ENCODE measurements around the gene ATP13A2. TPM values are rescaled to one million over a fixed set of nuclear protein-coding genes. Genes with fewer than 3 reads are reported as not detected.

The ATP13A2 gene
- total RNA-seq, 1 experiment from 2014 or later, result 50.9 TPM

DNA sequence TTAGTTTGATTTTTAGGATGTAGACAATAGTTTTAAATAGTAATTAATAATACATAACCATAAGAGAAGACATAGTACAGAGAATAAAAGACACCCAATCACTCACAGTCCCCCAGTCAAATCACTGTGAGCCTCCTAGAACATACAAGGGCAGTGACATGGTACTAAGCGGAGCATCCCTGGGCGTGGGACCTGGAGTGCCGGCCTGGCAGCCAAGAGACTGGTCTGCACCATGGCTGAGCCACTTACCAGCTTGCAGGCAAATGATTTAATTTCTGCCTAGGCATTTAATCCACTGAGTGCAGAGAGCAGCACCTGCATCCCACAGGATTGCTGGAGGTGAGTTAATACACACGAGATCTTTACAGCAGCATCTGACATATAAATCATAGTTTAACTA, 21.8 kb upstream of the ATP13A2 start:
- Histone ChIP-seq H3K36me3 (ENCODE audit: insufficient read depth, low read length, poor library complexity, severe bottlenecking) (peaks cover 20% of the 10 kb centered on the region), H3K27ac (ENCODE audit: low read depth, low read length, poor library complexity, severe bottlenecking) (no peak overlapping the region), H3K4me1 (ENCODE audit: insufficient read depth, low read length, poor library complexity, severe bottlenecking) (peaks cover 26% of the 10 kb centered on the region), H3K27me3 (replicated peaks; ENCODE audit: insufficient read depth, low read depth, low read length, poor library complexity) (no peaks in the 10 kb centered on the region), H3K4me3 (ENCODE audit: low read depth, low read length, poor library complexity, severe bottlenecking) (no peak overlapping the region), H3K9me3 (ENCODE audit: low read depth, low read length, poor library complexity, severe bottlenecking) (no peaks in the 10 kb centered on the region)
- intact Hi-C loops (cut with micrococcal nuclease; ENCODE audit: unreplicated experiment), result no loop called here
- DNase-seq (ENCODE audit: low spot score), result no peak
- no TSS peak for BruUV-seq (replicated peaks)
- TF ChIP-seq, protein P1, sequence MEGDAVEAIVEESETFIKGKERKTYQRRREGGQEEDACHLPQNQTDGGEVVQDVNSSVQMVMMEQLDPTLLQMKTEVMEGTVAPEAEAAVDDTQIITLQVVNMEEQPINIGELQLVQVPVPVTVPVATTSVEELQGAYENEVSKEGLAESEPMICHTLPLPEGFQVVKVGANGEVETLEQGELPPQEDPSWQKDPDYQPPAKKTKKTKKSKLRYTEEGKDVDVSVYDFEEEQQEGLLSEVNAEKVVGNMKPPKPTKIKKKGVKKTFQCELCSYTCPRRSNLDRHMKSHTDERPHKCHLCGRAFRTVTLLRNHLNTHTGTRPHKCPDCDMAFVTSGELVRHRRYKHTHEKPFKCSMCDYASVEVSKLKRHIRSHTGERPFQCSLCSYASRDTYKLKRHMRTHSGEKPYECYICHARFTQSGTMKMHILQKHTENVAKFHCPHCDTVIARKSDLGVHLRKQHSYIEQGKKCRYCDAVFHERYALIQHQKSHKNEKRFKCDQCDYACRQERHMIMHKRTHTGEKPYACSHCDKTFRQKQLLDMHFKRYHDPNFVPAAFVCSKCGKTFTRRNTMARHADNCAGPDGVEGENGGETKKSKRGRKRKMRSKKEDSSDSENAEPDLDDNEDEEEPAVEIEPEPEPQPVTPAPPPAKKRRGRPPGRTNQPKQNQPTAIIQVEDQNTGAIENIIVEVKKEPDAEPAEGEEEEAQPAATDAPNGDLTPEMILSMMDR (conservative IDR thresholded peaks at IDR 0.05; ENCODE audit: low read depth, low read length), result no peak
- no peak for TF ChIP-seq EZH2 (IDR thresholded peaks at IDR 0.05; ENCODE audit: borderline replicate concordance, low read depth, low read length, poor library complexity, severe bottlenecking)
- ChIA-PET POLR2A (ENCODE audit: low non-redundant PET) (no interaction called here), CTCF (no interaction called here)

DNA sequence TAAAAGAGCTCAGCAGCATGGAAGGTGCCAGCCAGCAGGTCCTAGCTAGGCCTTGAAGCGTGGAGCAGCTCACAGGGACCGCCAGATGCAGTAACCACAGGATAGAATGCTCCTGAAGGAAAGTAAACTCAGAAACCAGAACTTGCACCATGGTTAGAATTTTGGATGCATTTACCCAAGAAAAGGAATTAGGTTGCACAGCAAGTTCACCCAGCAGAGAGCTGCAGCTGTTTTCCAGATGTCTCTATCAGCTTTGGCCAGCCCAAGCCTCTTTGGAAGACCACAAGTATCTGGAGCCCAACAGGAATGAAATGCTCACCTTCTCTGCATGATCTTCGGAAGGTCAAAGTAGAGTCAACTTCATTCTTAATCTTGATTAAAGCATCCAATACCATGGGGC, 21.0 kb upstream of the ATP13A2 start:
- Histone ChIP-seq H3K9me3 (ENCODE audit: low read depth, low read length, poor library complexity, severe bottlenecking) (no peaks in the 10 kb centered on the region), H3K27ac (ENCODE audit: low read depth, low read length, poor library complexity, severe bottlenecking) (no peak overlapping the region), H3K4me3 (ENCODE audit: low read depth, low read length, poor library complexity, severe bottlenecking) (no peak overlapping the region), H3K36me3 (ENCODE audit: insufficient read depth, low read length, poor library complexity, severe bottlenecking) (peaks cover 22% of the 10 kb centered on the region), H3K27me3 (replicated peaks; ENCODE audit: insufficient read depth, low read depth, low read length, poor library complexity) (no peaks in the 10 kb centered on the region), H3K4me1 (ENCODE audit: insufficient read depth, low read length, poor library complexity, severe bottlenecking) (peaks cover 26% of the 10 kb centered on the region)
- CTCF ChIA-PET, result no interaction called here
- BruUV-seq (replicated peaks), result no TSS peak
- TF ChIP-seq, protein P1 (conservative IDR thresholded peaks at IDR 0.05; ENCODE audit: low read depth, low read length), result no peak
- no peak for TF ChIP-seq EZH2 (IDR thresholded peaks at IDR 0.05; ENCODE audit: borderline replicate concordance, low read depth, low read length, poor library complexity, severe bottlenecking)
- POLR2A ChIA-PET (ENCODE audit: low non-redundant PET), result no interaction called here
- DNase-seq (ENCODE audit: low spot score), result no peak
- intact Hi-C loops (cut with micrococcal nuclease; ENCODE audit: unreplicated experiment), result no loop called here

DNA sequence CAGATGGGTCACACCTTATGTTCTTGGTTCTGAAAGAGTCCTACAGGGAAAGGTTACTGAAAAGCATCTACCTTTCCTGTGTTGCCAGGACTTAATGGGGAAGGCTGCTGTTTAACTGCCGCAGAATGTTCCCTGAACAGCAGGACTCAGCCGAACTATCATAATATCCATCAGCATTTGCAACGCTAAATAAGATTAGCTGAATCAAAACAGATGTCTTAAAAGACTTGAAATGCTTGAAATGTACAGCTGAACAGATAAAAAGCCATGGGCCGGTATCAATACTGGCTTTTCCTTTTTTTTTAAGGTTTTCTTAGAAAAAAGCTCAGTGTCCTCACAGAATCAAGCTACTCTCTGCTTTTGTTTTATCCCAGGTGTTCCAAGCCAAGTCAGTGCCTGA, 19.7 kb upstream of the ATP13A2 start:
- TF ChIP-seq, protein P1 (conservative IDR thresholded peaks at IDR 0.05; ENCODE audit: low read depth, low read length), result no peak
- Histone ChIP-seq H3K4me3 (ENCODE audit: low read depth, low read length, poor library complexity, severe bottlenecking) (no peak overlapping the region), H3K27ac (ENCODE audit: low read depth, low read length, poor library complexity, severe bottlenecking) (peak overlapping the region; percentile 56), H3K4me1 (ENCODE audit: insufficient read depth, low read length, poor library complexity, severe bottlenecking) (peaks cover 26% of the 10 kb centered on the region), H3K27me3 (replicated peaks; ENCODE audit: insufficient read depth, low read depth, low read length, poor library complexity) (no peaks in the 10 kb centered on the region), H3K9me3 (ENCODE audit: low read depth, low read length, poor library complexity, severe bottlenecking) (no peaks in the 10 kb centered on the region), H3K36me3 (ENCODE audit: insufficient read depth, low read length, poor library complexity, severe bottlenecking) (peaks cover 34% of the 10 kb centered on the region)
- BruUV-seq (replicated peaks), result no TSS peak
- peak; percentile 70 for DNase-seq (ENCODE audit: low spot score)
- ChIA-PET POLR2A (ENCODE audit: low non-redundant PET) (no interaction called here), CTCF (no interaction called here)
- intact Hi-C loops (cut with micrococcal nuclease; ENCODE audit: unreplicated experiment), result no loop called here

Measured in A673 (cell line).